Spinal cord (tissue), 10 donors: ENCODE data around the gene GAPT. TPM values are rescaled to one million over a fixed set of nuclear protein-coding genes. Genes with fewer than 3 reads are reported as not detected.

Source experiments
- DNase-seq, 6 donors: peaks; one replicate each; pipeline versions ENCODE4 v3.0.0 to v3.0.0-alpha.2; 2013 to 2015; ENCODE audit warnings: low spot score in 6 of 6, low read depth in 4 of 6
- H3K27ac ChIP-seq: one replicate; pipeline ENCODE4 v1.5.1; 2013; ENCODE audit warnings: low read depth, low read length, control low read depth
- H3K27me3 ChIP-seq: one replicate; pipeline ENCODE4 v1.6.1; 2013; ENCODE audit warnings: low read length; ENCODE audit not compliant: control insufficient read depth, insufficient read depth
- H3K36me3 ChIP-seq: one replicate; pipeline ENCODE4 v1.6.1; 2013; ENCODE audit warnings: low read length; ENCODE audit not compliant: control insufficient read depth, insufficient read depth
- H3K4me1 ChIP-seq: one replicate; pipeline ENCODE4 v1.6.1; 2013; ENCODE audit warnings: low read length; ENCODE audit not compliant: control insufficient read depth, insufficient read depth
- H3K4me3 ChIP-seq: one replicate; pipeline ENCODE4 v1.5.1; 2013; ENCODE audit warnings: low read depth, low read length, control low read depth
- H3K9me3 ChIP-seq: one replicate; pipeline ENCODE4 v1.6.1; 2013; ENCODE audit warnings: low read length; ENCODE audit not compliant: control insufficient read depth, insufficient read depth
- WGBS: methylation state at CpG from one replicate; pipeline ENCODE4 v1.1.5; 2013; ENCODE audit warnings: missing lambda C conversion rate; ENCODE audit not compliant: insufficient coverage; 5-methylcytosine and 5-hydroxymethylcytosine counted together
- polyA plus RNA-seq, 2 donors: library from polyadenylated mRNA; unstranded; fragments of 120-200 nt; gene quantifications; one replicate each; pipeline ENCODE4 v1.2.1, GENCODE V29; 2013; ENCODE audit not compliant: insufficient read length in 2 of 2
- total RNA-seq, 2 donors: library from RNA; depleted of rRNA in 1 of 2; stranded (reverse); fragments of 120-200 nt in 1 of 2; fragments of >200 nt in 1 of 2; gene quantifications; one replicate each; pipeline versions ENCODE4 v1.2.3 to v1.2.4, GENCODE V29; 2013 to 2014
- donor health status: healthy.

The GAPT gene
- total and polyA plus RNA-seq, 4 donors = 0.38 to 3.7 (median 0.83) TPM

DNA sequence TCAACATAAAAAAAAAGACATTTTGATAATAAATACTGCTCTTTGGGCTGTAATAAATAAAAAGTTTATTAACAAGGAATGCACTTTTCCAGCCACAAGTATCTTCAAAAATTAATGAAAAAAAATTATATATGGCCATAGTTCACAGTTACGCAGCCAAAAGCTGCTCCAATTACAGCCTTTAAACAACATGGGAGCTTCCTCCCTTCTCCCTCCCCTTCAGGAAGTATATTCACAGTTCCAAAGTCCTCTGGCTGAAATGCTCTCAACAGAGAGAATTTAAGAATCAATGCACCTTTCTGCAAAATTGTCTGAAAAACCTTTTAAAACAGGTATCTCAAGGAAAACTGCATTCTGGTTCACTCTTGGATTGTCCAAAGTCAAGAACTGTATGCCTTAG is 37.2 kb upstream of the GAPT start:
- Histone ChIP-seq H3K36me3 (no peaks in the 10 kb centered on the region), H3K27ac (no peak overlapping the region), H3K9me3 (no peaks in the 10 kb centered on the region), H3K27me3 (no peaks in the 10 kb centered on the region), H3K4me3 (no peak overlapping the region), H3K4me1 (no peaks in the 10 kb centered on the region)
- WGBS = 100% methylated on average over 1 of the region's 1 CpG
- no peak for DNase-seq

DNA sequence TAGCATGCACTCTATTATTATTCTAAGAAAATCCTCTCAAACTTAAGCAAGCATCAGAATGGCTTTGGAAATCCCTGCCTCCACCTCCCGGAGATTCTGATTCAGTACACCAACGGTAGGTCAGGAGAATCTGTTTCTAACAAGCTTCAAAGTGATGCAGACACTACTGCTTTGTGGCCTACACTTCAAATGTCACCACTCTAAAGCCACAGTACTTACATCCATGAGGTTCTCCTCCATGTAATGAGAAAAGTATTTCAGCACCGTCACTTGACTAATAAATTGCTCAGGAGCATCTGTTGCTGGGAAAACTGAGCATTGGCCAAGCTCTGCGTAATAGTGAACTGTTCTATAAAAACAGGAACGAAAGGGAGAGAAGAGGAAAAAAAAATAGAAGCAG is 36.2 kb upstream of the GAPT start:
- H3K4me3 ChIP-seq = no peak overlapping the region
- no peak overlapping the region for H3K27ac ChIP-seq
- DNase-seq = no peak
- H3K36me3 ChIP-seq = no peaks in the 10 kb centered on the region
- no peaks in the 10 kb centered on the region for H3K9me3 ChIP-seq
- 76% methylated on average over 4 of the region's 5 CpGs for WGBS
- H3K4me1 ChIP-seq = no peaks in the 10 kb centered on the region
- no peaks in the 10 kb centered on the region for H3K27me3 ChIP-seq

DNA sequence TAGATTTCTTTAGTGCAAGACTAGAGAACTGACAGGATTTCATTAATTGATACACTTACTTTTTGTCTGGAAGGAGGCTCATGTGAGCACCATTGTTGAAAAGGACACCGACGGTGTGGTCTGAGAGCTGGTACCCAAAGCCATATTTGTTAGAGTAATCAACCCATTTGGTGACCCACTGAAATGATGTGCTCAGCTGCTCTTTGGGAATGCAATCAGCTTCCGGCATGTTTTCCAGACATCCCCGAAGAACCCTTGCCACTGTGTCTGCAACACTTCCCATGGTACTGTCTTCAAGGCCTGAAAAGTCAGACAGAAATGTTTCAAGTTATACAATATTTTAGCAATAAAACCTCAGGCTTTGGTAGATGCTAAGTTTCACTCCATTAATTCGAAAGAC is 35.8 kb upstream of the GAPT start:
- no peak overlapping the region for H3K4me3 ChIP-seq
- DNase-seq = no peak

DNA sequence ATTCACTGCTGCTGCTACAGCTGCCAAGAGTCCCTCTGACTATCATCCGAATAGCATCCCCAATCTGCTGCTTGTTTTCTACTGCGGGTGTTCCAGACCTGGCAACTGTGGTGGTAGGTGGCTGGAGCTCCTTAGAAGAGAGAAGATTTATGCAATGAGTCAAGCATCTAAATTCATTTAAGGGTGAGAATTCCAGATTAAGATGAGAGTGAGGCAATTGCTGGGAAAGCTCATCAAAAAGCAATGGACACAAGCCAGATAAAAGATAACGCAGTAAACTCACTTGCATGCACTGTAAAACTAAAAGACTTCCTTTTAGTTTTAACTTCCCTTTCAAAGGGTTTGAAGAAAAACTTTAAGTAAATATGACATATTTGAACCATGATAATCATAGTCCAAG is 35.2 kb upstream of the GAPT start:
- Histone ChIP-seq H3K27me3 (no peaks in the 10 kb centered on the region), H3K4me3 (no peak overlapping the region), H3K27ac (no peak overlapping the region), H3K9me3 (no peaks in the 10 kb centered on the region), H3K4me1 (peaks cover 7% of the 10 kb centered on the region), H3K36me3 (no peaks in the 10 kb centered on the region)
- no CpG with 5 or more reads among the region's 3 CpGs for WGBS
- peak in 1 of 6 donors; percentile 26 for DNase-seq

More for the DNA sequence above, 35.8 kb upstream of the GAPT start:
- Histone ChIP-seq H3K4me1 (peaks cover 4% of the 10 kb centered on the region), H3K27ac (no peak overlapping the region), H3K27me3 (no peaks in the 10 kb centered on the region), H3K36me3 (no peaks in the 10 kb centered on the region), H3K9me3 (no peaks in the 10 kb centered on the region)
- 86% methylated on average over 4 of the region's 5 CpGs for WGBS

DNA sequence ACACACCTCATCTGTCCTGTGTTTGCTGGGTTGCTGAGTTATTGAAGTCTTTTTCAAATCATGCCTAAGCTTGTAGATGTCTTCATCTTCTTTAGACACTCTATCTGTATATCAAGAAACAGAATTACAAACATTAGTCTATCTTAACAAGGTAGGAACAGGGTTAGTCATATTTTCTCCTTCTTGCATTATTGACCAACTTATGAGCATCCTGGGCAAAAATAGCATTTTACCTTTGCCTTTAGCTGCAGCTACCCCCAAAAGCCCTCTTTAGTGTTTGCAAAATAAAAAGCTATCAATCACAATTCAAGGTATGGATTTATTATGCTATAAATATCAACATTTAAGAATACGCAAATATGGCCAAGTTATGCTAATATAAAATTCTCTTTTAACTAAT is 34.7 kb upstream of the GAPT start:
- Histone ChIP-seq H3K4me3 (peak overlapping the region; percentile 91), H3K27ac (no peak overlapping the region), H3K4me1 (peaks cover 7% of the 10 kb centered on the region), H3K27me3 (no peaks in the 10 kb centered on the region), H3K36me3 (no peaks in the 10 kb centered on the region), H3K9me3 (no peaks in the 10 kb centered on the region)
- WGBS = no CpG with 5 or more reads among the region's 1 CpG
- no peak for DNase-seq

DNA sequence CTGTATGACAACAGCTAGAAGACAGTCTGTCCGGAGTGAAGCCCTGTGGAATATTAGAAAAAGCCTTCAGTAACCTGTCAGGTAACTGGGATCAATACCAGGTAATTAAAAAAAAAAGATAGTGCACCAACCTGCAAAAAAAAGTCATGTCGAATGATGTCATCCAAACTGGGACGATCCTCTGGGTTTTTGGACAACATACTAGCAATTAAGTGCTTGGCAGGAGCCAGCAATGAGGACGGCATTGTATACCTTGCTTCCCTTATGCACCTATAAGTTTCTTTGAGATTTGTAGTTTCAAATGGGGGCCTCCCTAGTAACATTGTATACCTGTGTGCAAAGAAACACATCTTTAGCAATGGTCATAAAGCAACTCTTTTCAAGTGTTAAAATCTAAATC is 34.2 kb upstream of the GAPT start:
- peak overlapping the region; percentile 91 for H3K4me3 ChIP-seq
- no peak for DNase-seq
- 83% methylated on average over 2 of the region's 4 CpGs for WGBS
- H3K36me3 ChIP-seq = no peaks in the 10 kb centered on the region
- H3K9me3 ChIP-seq = no peaks in the 10 kb centered on the region
- H3K4me1 ChIP-seq = peaks cover 7% of the 10 kb centered on the region
- no peak overlapping the region for H3K27ac ChIP-seq
- H3K27me3 ChIP-seq = no peaks in the 10 kb centered on the region

DNA sequence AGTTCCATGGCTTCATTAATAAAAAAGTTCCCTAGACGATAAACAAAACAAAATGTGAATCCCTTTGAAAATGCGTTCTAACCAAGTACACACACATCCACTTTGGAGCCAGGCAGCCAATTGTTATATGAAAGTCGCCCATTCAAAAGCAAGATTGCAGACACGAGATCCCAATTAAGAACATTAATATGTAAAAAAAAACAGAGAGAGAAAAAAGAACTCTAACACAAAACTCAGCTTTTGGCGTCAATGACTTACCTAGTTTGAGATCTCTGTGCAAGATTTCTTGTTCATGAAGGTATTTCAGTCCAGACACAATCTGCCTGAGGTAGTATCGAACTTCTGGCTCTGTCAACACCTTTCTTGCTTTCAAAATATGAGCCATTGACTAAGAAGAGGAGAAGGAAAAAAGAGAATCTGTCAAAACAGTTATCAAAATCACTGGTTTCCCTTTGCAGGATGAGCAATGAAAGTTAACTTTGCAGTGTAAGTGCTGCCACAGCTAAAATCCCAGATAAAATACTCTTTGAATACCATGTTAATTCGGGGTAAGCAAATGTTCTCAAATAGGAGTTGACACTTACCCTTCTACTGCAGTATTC is 33.0 kb upstream of the GAPT start:
- Histone ChIP-seq H3K36me3 (no peaks in the 10 kb centered on the region), H3K4me1 (peaks cover 7% of the 10 kb centered on the region), H3K27ac (peak overlapping the region; percentile 18), H3K9me3 (no peaks in the 10 kb centered on the region), H3K4me3 (peak overlapping the region; percentile 91), H3K27me3 (no peaks in the 10 kb centered on the region)
- WGBS = 17% methylated on average over 1 of the region's 7 CpGs
- DNase-seq = peak in 2 of 6 donors; percentile 6 to 11

DNA sequence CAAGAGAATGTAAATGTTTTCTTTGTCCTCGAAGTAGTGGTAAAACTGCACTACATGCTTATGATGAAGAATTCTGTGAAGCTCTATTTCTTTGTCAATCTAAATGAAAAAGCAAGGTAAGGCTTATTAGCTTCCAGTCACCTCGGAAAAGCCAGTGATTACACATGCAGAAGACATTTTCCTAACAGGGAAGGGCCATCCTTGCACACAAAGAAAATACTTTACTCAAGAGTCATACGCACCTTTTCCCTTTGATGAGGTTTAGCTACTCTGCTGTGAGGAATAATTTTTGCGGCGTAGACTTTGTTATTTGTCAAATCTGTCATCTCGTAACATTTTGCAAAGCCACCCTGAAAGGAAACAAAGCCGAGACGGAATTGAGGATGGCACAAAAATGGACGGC is 32.5 kb upstream of the GAPT start:
- Histone ChIP-seq H3K27me3 (no peaks in the 10 kb centered on the region), H3K27ac (peak overlapping the region; percentile 93), H3K9me3 (no peaks in the 10 kb centered on the region), H3K36me3 (no peaks in the 10 kb centered on the region), H3K4me1 (peaks cover 7% of the 10 kb centered on the region), H3K4me3 (peak overlapping the region; percentile 91)
- peak in 3 of 6 donors; percentile 5 to 77 (median 20) for DNase-seq
- 0% methylated on average over 2 of the region's 9 CpGs for WGBS

DNA sequence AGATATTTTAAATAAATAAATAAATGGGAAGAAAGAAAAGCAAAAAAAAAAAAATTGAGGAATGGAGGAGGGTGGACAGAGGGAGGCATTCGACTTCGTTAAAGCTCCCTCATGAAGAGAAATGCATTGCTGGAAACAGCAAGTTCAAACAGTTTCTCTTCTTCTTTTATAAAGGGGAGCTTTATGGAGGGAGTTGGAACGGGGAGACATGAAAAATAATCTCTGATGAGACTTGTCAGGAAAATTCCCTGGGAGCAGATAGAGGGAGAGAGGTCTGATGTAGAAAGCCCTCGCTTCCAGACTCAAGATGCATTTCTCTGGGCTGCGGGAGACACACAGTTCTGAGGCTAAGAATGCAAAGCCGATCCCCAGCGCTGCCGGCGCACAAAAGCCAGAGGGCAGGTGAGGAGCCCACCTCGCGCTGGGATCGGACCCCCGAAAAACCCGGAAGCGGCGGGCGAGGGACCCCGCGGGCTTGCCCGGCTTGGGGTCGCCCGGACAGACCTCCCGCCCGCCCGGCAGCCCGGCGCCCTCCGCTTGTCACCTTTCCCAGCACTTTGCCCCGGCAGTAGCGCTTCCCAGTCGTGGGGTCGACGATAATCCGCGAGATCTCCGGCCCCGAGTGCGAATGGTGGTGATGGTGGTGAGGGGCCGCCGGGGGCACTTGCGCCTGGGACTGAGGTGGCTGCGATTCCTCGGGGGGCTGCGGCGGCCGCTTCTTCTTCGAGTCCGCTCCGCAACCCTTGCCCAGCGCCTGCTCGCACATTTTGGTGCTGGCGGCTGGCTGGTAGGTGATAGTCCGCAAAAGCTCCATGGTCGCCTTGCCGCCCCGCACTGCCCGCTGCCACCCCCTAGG is 31.9 kb upstream of the GAPT start:
- under 1% methylated on average over 55 of the region's 57 CpGs for WGBS
- Histone ChIP-seq H3K27ac (peak overlapping the region; percentile 93), H3K36me3 (no peaks in the 10 kb centered on the region), H3K27me3 (no peaks in the 10 kb centered on the region), H3K4me3 (peak overlapping the region; percentile 91), H3K9me3 (no peaks in the 10 kb centered on the region), H3K4me1 (peaks cover 7% of the 10 kb centered on the region)
- DNase-seq = peak; percentile 31 to 86 (median 45)
